Astrocyte (in vitro differentiated cells and primary cell): ENCODE measurements around the gene NTN3.

ENCODE experiments used
- CTCF ChIP-seq: IDR thresholded peaks from 2 replicates; pipeline ENCODE4 v1.5.1; 2011; ENCODE audit warnings: low read depth, mild to moderate bottlenecking, inconsistent platforms, low read length, moderate library complexity; ENCODE audit not compliant: insufficient read depth
- EZH2 ChIP-seq: IDR thresholded peaks from 2 replicates; pipeline ENCODE4 v1.6.1; 2012; ENCODE audit warnings: mild to moderate bottlenecking, low read length, inconsistent platforms; ENCODE audit not compliant: insufficient read depth

DNA sequence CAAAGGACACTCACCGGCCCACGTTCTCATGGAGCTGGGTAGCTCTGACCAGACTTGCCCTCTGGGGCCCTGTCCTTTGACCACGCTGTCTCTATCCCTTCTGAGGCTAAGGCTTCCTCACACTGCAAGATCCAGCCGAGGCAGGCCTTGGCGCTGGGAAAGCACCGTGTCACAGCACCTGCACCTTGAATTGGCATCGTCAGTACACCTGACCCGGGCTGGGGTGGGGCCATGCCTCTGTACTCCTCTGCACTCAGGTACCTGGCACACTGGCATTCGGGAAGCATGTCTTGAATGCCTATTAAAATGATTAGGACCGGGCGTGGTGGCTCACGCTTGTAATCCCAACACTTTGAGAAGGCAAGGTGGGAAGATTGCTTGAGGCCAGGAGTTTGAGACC, 9.9 kb downstream of the NTN3 start:
- no peak for TF ChIP-seq CTCF
- no peak for TF ChIP-seq EZH2
